Measurements from ENCODE around the gene CYTH2.
"Not testable (repeated sequence)": the region's sequence is repeated elsewhere in the genome, so short reads cannot be mapped to it uniquely, and the experiment has no call there.

Gene CYTH2

DNA sequence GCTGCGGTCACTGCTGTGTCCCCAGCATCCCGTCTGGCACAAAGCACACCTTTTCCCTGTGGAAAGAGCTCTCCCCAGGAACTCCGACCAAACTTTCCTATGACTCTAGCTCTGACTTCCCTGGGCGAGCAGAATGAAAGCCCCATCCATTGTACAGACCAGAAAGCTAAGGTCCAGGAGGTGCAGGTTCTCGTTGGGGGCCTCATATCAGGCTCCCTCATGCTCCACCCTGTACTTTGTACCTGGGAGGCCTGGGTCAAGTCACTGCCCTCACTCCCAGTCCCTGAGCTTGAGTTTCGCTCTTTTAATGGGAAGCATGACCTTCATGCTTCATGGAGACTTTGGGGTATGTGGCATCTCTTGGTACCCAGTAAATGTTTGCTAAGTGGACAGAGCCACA is 18.4 kb downstream of the CYTH2 start:
- no peaks in the 10 kb centered on the region for H3F3A ChIP-seq (ENCODE audit: low read depth)
- no peaks in the 10 kb centered on the region for H3K36me3 ChIP-seq (ENCODE audit: insufficient read depth, low read length)
- H3K9ac ChIP-seq (ENCODE audit: low read depth, low read length, poor library complexity, severe bottlenecking): no peak overlapping the region
- H3K9me3 ChIP-seq (ENCODE audit: insufficient read depth, low read depth, low read length): no peaks in the 10 kb centered on the region
- no peaks in the 10 kb centered on the region for H3K27me3 ChIP-seq (ENCODE audit: insufficient read depth, low read length, poor library complexity, severe bottlenecking)
- TF ChIP-seq, protein P1, sequence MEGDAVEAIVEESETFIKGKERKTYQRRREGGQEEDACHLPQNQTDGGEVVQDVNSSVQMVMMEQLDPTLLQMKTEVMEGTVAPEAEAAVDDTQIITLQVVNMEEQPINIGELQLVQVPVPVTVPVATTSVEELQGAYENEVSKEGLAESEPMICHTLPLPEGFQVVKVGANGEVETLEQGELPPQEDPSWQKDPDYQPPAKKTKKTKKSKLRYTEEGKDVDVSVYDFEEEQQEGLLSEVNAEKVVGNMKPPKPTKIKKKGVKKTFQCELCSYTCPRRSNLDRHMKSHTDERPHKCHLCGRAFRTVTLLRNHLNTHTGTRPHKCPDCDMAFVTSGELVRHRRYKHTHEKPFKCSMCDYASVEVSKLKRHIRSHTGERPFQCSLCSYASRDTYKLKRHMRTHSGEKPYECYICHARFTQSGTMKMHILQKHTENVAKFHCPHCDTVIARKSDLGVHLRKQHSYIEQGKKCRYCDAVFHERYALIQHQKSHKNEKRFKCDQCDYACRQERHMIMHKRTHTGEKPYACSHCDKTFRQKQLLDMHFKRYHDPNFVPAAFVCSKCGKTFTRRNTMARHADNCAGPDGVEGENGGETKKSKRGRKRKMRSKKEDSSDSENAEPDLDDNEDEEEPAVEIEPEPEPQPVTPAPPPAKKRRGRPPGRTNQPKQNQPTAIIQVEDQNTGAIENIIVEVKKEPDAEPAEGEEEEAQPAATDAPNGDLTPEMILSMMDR (conservative IDR thresholded peaks at IDR 0.05; ENCODE audit: low read length): no peak
- TF ChIP-seq EZH2phosphoT487 (IDR thresholded peaks at IDR 0.05; ENCODE audit: borderline replicate concordance): no peak
- no peaks in the 10 kb centered on the region for H3K79me2 ChIP-seq (ENCODE audit: insufficient read depth, low read length)
- no peak overlapping the region for H3K4me2 ChIP-seq (ENCODE audit: low read depth, low read length, poor library complexity, severe bottlenecking)
- H4K20me1 ChIP-seq (ENCODE audit: insufficient read depth, low read length, poor library complexity, severe bottlenecking): no peaks in the 10 kb centered on the region
- no peak overlapping the region for H2AFZ ChIP-seq (ENCODE audit: low read length)
- H3K4me1 ChIP-seq (ENCODE audit: insufficient read depth, low read length, poor library complexity, severe bottlenecking): peaks cover 9% of the 10 kb centered on the region
- no peak overlapping the region for H3K4me3 ChIP-seq (ENCODE audit: low read length, poor library complexity, severe bottlenecking)
- H3K9me2 ChIP-seq (replicated peaks; ENCODE audit: low read depth, low read length): no peaks in the 10 kb centered on the region

DNA sequence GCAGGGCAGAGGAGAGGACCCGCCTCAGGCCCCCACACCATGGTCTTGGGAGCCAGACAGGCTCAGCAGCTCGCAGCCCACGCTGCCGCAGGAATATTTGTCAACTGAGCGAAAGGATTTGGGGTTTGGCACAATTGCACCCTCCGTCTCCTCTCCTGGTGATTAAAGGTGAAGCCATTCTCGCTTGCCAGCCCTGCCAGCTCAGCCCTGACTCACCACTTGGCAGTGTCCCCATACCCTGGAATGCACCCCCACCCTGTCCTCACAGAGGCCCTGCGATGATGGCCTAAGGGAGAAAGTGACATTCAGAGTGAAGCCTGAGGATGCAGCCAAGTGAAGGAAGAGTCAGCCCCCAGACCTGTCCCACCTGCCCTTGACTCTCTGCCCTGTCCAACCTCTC is 18.8 kb downstream of the CYTH2 start:
- Histone ChIP-seq H3K4me3 (ENCODE audit: low read length, poor library complexity, severe bottlenecking) (no peak overlapping the region), H3K4me2 (ENCODE audit: low read depth, low read length, poor library complexity, severe bottlenecking) (no peak overlapping the region), H3F3A (ENCODE audit: low read depth) (no peaks in the 10 kb centered on the region), H3K9me3 (ENCODE audit: insufficient read depth, low read depth, low read length) (no peaks in the 10 kb centered on the region), H3K79me2 (ENCODE audit: insufficient read depth, low read length) (no peaks in the 10 kb centered on the region), H3K4me1 (ENCODE audit: insufficient read depth, low read length, poor library complexity, severe bottlenecking) (peaks cover 9% of the 10 kb centered on the region), H3K36me3 (ENCODE audit: insufficient read depth, low read length) (no peaks in the 10 kb centered on the region), H2AFZ (ENCODE audit: low read length) (no peak overlapping the region), H3K9ac (ENCODE audit: low read depth, low read length, poor library complexity, severe bottlenecking) (no peak overlapping the region), H3K9me2 (replicated peaks; ENCODE audit: low read depth, low read length) (no peaks in the 10 kb centered on the region), H3K27me3 (ENCODE audit: insufficient read depth, low read length, poor library complexity, severe bottlenecking) (no peaks in the 10 kb centered on the region), H4K20me1 (ENCODE audit: insufficient read depth, low read length, poor library complexity, severe bottlenecking) (no peaks in the 10 kb centered on the region)
- TF ChIP-seq, protein P1 (conservative IDR thresholded peaks at IDR 0.05; ENCODE audit: low read length): no peak
- no peak for TF ChIP-seq EZH2phosphoT487 (IDR thresholded peaks at IDR 0.05; ENCODE audit: borderline replicate concordance)

DNA sequence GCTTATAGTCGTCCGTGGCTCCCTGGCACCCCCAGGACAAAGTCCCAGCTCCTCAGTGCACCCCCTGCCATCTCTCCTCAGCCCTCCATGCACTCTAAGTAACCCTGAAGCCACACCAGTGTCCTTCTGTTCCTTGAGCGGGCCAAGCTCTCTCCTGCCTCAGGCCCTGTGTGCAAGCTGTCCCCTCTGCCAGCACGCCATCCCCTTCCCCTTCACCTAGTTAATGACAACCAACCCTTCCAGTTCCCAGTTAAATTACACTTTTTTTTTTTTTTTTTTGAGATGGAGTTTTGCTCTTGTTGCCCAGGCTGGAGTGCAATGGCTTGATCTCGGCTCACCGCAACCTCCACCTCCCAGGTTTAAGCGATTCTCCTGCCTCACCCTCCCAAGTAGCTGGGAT is 19.3 kb downstream of the CYTH2 start:
- H3K79me2 ChIP-seq (ENCODE audit: insufficient read depth, low read length); H3F3A ChIP-seq (ENCODE audit: low read depth); H4K20me1 ChIP-seq (ENCODE audit: insufficient read depth, low read length, poor library complexity, severe bottlenecking); H3K27me3 ChIP-seq (ENCODE audit: insufficient read depth, low read length, poor library complexity, severe bottlenecking); H3K9ac ChIP-seq (ENCODE audit: low read depth, low read length, poor library complexity, severe bottlenecking); H3K9me2 ChIP-seq (replicated peaks; ENCODE audit: low read depth, low read length); H2AFZ ChIP-seq (ENCODE audit: low read length); H3K36me3 ChIP-seq (ENCODE audit: insufficient read depth, low read length); H3K9me3 ChIP-seq (ENCODE audit: insufficient read depth, low read depth, low read length); H3K4me3 ChIP-seq (ENCODE audit: low read length, poor library complexity, severe bottlenecking); H3K4me1 ChIP-seq (ENCODE audit: insufficient read depth, low read length, poor library complexity, severe bottlenecking); H3K4me2 ChIP-seq (ENCODE audit: low read depth, low read length, poor library complexity, severe bottlenecking): not testable (repeated sequence)

DNA sequence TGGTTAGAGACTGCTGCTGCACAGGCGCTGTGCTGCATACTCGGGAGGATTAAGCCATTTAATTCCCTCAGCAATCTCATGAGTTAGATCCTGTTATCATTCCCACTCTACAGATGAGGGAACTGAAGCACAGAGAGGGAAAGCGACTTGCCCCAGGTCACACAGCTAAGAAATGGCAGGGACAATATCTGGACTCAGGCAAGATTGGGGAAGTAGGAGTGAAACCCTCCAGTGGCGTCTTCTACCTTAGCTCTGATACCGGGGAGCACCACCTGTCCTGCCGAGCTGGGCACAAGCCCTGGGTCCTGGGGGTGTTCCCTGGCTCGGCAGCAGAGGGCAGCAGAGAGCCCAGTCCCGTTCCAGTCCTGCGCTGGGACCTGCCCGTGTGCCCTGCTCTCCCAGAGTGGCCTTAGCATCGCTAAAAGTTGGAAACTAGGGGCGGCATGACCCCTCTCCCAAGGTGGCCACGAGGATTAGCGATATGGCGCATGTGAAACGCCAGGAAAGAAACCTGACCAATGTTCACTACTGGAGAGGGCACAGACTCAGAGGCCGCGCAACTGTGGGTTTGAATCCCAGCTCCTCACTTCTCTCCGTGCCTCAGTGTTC is 20.5 kb downstream of the CYTH2 start:
- H3K4me3 ChIP-seq (ENCODE audit: low read length, poor library complexity, severe bottlenecking): no peak overlapping the region
- H3K9ac ChIP-seq (ENCODE audit: low read depth, low read length, poor library complexity, severe bottlenecking): no peak overlapping the region
- no peak overlapping the region for H3K4me2 ChIP-seq (ENCODE audit: low read depth, low read length, poor library complexity, severe bottlenecking)

More for the DNA sequence above, 20.5 kb downstream of the CYTH2 start:
- TF ChIP-seq EZH2phosphoT487 (IDR thresholded peaks at IDR 0.05; ENCODE audit: borderline replicate concordance): no peak
- TF ChIP-seq, protein P1 (conservative IDR thresholded peaks at IDR 0.05; ENCODE audit: low read length): peak; percentile 90
- H3K36me3 ChIP-seq (ENCODE audit: insufficient read depth, low read length): no peaks in the 10 kb centered on the region
- no peaks in the 10 kb centered on the region for H3F3A ChIP-seq (ENCODE audit: low read depth)
- H2AFZ ChIP-seq (ENCODE audit: low read length): no peak overlapping the region
- H3K4me1 ChIP-seq (ENCODE audit: insufficient read depth, low read length, poor library complexity, severe bottlenecking): peaks cover 9% of the 10 kb centered on the region
- H4K20me1 ChIP-seq (ENCODE audit: insufficient read depth, low read length, poor library complexity, severe bottlenecking): no peaks in the 10 kb centered on the region
- no peaks in the 10 kb centered on the region for H3K79me2 ChIP-seq (ENCODE audit: insufficient read depth, low read length)
- no peaks in the 10 kb centered on the region for H3K9me2 ChIP-seq (replicated peaks; ENCODE audit: low read depth, low read length)
- H3K27me3 ChIP-seq (ENCODE audit: insufficient read depth, low read length, poor library complexity, severe bottlenecking): no peaks in the 10 kb centered on the region
- no peaks in the 10 kb centered on the region for H3K9me3 ChIP-seq (ENCODE audit: insufficient read depth, low read depth, low read length)

Data from Loucy (cell line).